ENCODE measurements around the gene PHACTR1. TPM values are rescaled to one million over a fixed set of nuclear protein-coding genes. Genes with fewer than 3 reads are reported as not detected.

PHACTR1 gene
- total RNA-seq, 2 experiments from 2014 or later: 1.3 to 2.3 TPM

- H3K27ac Mint-ChIP-seq: no peak overlapping the region
- Histone ChIP-seq H3K27ac (ENCODE audit: low read depth in 1 of 2, low read length in 2 of 2) (no peak overlapping the region), H3K4me3 (ENCODE audit: low read length) (no peak overlapping the region), H3K4me1 (ENCODE audit: insufficient read depth, low read length) (no peaks in the 10 kb centered on the region), H3K27me3 (ENCODE audit: control insufficient read depth in 1 of 2, insufficient read depth in 2 of 2, low read length in 2 of 2) (no peaks in the 10 kb centered on the region), H3K9me3 (ENCODE audit: control insufficient read depth in 1 of 2, insufficient read depth in 1 of 2, low read length in 2 of 2) (no peaks in the 10 kb centered on the region), H3K36me3 (ENCODE audit: insufficient read depth, low read length) (no peaks in the 10 kb centered on the region)
- H3K36me3 Mint-ChIP-seq (ENCODE audit: low read depth): no peaks in the 10 kb centered on the region
- no peak overlapping the region for H3K4me3 Mint-ChIP-seq
- peaks cover 10% of the 10 kb centered on the region for H3K27me3 Mint-ChIP-seq
- ATAC-seq (ENCODE audit: poor library complexity): no peak
- DNase-seq: no peak
- POLR2A ChIA-PET: no interaction called here
- H3K4me1 Mint-ChIP-seq (ENCODE audit: low read depth): no peaks in the 10 kb centered on the region
- TF ChIP-seq CTCF (IDR thresholded peaks at IDR 0.05): no peak
- intact Hi-C loops (cut with DNase I, micrococcal nuclease): no loop called here
- H3K9me3 Mint-ChIP-seq: no peaks in the 10 kb centered on the region
- CTCF ChIA-PET: no interaction called here
Observed at GRCh38 chr6:12766365-12766764, 49.8 kb downstream of the PHACTR1 start.

GRCh38 chr6:12767016-12767415 lies 50.4 kb downstream of the PHACTR1 start:
- H3K36me3 ChIP-seq (ENCODE audit: insufficient read depth, low read length): no peaks in the 10 kb centered on the region
- intact Hi-C loops (cut with DNase I, micrococcal nuclease): no loop called here
- H3K27ac Mint-ChIP-seq: no peak overlapping the region
- no peak overlapping the region for H3K27ac ChIP-seq (ENCODE audit: low read depth in 1 of 2, low read length in 2 of 2)
- no peak overlapping the region for H3K4me3 Mint-ChIP-seq
- TF ChIP-seq CTCF (IDR thresholded peaks at IDR 0.05): no peak
- H3K4me1 ChIP-seq (ENCODE audit: insufficient read depth, low read length): no peaks in the 10 kb centered on the region
- H3K4me1 Mint-ChIP-seq (ENCODE audit: low read depth): no peaks in the 10 kb centered on the region
- H3K4me3 ChIP-seq (ENCODE audit: low read length): no peak overlapping the region
- ChIA-PET CTCF (no interaction called here), POLR2A (no interaction called here)
- ATAC-seq (ENCODE audit: poor library complexity): no peak
- H3K9me3 Mint-ChIP-seq: no peaks in the 10 kb centered on the region
- H3K9me3 ChIP-seq (ENCODE audit: control insufficient read depth in 1 of 2, insufficient read depth in 1 of 2, low read length in 2 of 2): no peaks in the 10 kb centered on the region
- no peaks in the 10 kb centered on the region for H3K36me3 Mint-ChIP-seq (ENCODE audit: low read depth)
- no peak for DNase-seq
- peaks cover 7% of the 10 kb centered on the region for H3K27me3 Mint-ChIP-seq
- H3K27me3 ChIP-seq (ENCODE audit: control insufficient read depth in 1 of 2, insufficient read depth in 2 of 2, low read length in 2 of 2): no peaks in the 10 kb centered on the region

- Mint-ChIP-seq H3K9me3 (no peaks in the 10 kb centered on the region), H3K4me3 (no peak overlapping the region), H3K4me1 (ENCODE audit: low read depth) (no peaks in the 10 kb centered on the region), H3K36me3 (ENCODE audit: low read depth) (no peaks in the 10 kb centered on the region), H3K27ac (no peak overlapping the region), H3K27me3 (peaks cover 7% of the 10 kb centered on the region)
- Histone ChIP-seq H3K36me3 (ENCODE audit: insufficient read depth, low read length) (no peaks in the 10 kb centered on the region), H3K27ac (ENCODE audit: low read depth in 1 of 2, low read length in 2 of 2) (no peak overlapping the region), H3K27me3 (ENCODE audit: control insufficient read depth in 1 of 2, insufficient read depth in 2 of 2, low read length in 2 of 2) (no peaks in the 10 kb centered on the region), H3K4me1 (ENCODE audit: insufficient read depth, low read length) (no peaks in the 10 kb centered on the region), H3K4me3 (ENCODE audit: low read length) (no peak overlapping the region), H3K9me3 (ENCODE audit: control insufficient read depth in 1 of 2, insufficient read depth in 1 of 2, low read length in 2 of 2) (no peaks in the 10 kb centered on the region)
- DNase-seq: no peak
- CTCF ChIA-PET: no interaction called here
- intact Hi-C loops (cut with DNase I, micrococcal nuclease): no loop called here
- ATAC-seq (ENCODE audit: poor library complexity): no peak
- POLR2A ChIA-PET: no interaction called here
- TF ChIP-seq CTCF (IDR thresholded peaks at IDR 0.05): no peak
Observed at GRCh38 chr6:12769556-12770256, 53.1 kb downstream of the PHACTR1 start.

All from CD4-positive, alpha-beta T cell (primary cell).